Activated CD4-positive, CD25-positive, alpha-beta regulatory T cell treated with anti-CD3 and anti-CD28 coated beads, Interleukin-2, amount 50 U/mL, for 72 hours (primary cell): Measurements from ENCODE around the gene SLC39A11.
"Not testable (repeated sequence)": the region's sequence is repeated elsewhere in the genome, so short reads cannot be mapped to it uniquely, and the experiment has no call there.

ENCODE experiments used
- DNase-seq: peaks from one replicate; pipeline ENCODE4 v3.0.0; 2021

Gene SLC39A11

DNA sequence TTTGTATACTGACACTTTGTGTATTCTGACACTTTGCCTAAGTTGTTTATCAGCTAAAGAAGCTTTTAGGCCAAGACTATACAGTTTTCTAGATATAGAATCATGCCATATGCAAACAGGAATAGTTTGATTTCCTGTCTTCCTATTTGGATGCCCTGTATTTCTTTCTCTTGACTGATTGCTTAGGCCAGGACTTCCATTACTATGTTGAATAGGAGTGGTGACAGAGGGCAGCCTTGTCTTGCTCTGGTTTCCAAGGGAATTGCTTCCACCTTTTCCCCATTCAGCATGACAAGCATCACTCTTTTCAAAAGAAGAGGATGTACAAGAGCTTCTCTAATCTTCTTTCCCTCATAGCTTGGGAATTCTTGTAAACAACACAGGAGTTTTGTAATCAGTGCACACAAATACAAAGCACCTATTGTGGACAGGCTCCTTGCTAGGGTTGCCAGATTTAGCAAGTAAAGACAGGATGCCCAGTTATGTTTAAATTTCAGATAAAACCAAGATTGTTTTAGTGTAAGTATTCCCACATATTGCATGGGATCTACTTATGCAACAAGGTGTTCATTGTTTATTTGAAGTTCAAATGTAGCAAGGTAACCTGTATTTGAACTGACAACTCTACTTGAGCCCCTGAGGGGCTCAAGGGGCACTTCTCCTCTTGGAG, 233.5 kb downstream of the SLC39A11 start:
- no peak for DNase-seq

DNA sequence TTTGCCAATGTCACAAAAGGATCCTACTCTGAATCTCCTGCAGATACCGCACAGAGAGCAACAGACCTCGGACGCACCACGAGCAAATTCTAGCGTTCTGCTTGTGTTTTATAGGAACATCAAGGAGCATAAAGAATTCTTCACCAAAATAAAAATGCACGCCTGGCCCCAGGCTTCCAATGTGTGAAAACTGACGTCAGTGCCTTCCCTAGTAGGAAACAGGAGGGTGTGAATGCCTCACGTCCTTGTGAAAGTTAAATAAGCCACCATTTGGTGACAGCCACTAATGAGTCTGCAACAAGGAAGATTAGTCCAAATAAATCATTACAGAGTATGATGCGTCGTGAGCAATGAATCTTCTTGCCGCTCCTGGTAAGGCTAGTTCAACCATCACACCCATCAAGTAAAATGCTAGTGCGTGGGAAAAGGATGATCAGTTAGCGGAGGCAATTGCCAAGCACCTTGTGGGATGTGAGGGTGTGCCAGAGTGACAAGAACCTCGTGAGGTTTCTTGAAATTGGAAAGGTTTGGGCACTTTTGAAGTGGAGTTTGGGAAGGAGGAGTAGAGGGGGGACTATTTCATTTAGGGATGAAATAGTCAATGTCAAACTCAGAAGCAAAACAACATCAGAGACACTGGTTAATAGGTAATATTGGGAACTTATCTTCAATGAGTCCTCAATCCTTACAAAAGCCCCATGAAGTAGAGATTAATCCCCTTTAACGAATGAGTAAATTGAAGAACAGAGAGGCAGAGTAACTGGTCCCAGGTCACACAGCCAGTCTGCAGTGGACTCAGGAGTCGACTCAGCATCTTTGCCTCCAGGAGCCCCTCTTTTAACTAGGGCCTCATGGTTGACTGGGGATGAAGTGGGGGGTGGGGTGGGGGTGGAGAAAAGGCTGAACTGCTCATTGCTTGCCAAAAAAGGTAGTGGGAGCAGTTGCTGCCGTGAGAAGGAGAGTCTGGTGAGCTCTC, 238.8 kb downstream of the SLC39A11 start:
- no peak for DNase-seq

DNA sequence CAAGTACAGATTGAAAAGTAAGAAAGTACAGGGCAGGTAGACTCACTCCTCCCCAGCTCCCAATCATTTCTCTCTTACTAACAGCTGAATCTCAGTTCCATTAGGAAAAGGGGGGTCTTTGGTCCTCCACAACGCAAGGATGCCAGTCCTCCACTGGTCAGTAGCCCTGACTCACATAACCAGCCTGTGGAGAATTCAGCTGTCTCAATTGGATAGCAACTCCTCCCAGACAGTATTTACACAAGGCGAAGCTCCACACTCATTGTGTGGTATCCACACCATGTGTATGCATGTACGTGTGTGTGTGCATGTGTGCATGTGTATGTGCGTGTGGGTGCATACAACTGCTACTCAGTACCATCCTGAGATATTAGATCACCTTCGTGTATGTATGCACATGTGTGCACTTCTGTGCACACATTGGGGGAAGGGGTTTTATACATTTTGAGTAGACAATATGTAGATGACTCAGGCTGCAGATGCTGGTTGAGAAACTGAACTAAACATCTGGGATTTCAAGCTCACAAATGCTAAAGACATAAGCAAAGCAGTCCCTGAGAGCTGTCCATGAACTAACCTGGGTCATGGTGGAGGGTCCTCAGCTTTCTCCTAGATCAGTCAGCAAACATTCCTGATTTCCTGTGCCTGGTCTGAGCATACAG, 240.1 kb downstream of the SLC39A11 start:
- DNase-seq = no peak

DNA sequence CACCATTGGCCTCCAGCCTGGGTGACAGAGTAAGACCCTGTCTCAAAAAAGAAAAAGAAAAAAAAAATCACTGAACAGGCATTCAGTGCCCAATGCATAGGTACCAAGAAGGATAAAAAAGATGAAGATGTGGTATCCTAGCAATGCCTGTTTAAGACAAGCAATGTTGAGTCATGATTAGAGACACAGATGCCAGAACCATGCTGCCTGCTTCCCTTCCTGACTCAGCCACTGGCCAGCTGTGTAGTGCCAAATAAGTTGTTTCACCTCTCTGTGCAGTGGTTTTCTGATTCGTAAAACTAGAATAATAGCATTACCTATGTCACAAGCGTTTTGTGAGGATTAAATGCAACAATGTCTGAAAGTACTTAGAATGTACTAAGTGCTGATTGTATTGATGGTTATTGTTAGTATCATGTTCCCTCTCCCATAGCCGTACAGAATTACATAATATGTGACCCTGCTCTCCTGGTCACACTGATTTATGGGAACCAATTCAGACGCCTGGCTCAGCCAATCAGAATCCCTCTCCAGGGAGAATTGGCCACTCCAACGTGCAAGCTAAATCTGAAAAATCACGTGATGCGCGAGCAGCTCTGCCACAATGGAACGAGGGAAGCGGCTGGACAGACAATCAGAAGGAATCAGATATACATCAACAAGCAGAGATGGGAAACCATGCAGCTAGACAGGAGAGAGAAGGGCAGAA, 241.9 kb downstream of the SLC39A11 start:
- DNase-seq = no peak

DNA sequence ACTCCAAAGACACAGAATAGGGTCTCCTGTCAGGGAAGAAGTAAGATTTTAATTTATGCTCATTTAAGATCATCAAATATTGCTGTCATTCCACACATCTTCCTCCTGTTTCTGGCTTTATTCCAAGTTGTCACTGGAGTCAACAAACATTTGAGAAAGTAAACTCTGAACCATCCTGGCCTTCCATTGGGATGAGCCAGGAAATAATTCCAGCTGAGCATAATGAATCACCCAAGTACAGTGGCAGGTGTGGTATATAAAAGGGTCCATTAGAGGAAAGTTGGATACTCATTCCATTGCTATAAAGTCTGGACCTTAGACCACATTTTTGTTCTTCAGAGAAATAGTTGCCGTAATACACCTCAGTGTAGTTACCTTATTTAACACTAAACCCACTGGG, 246.1 kb downstream of the SLC39A11 start:
- no peak for DNase-seq

DNA sequence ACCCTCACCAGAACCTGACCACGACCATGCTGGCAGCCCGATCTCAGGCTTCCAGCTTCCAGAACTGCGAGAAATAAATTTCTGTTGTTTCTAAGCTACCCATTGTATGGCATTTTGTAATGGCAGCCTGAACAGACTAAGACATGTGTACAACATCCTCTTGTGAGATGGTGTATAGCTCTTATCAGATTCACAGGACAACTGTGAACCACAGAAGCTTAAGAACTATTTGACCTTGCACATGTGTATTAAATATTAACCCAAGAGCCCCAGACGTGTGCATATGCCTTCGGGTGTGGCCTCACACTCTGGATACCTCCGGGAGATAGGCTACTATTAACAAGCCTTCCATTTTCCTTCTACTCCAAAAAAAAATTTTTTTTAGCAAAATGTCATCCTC, 248.9 kb downstream of the SLC39A11 start:
- no peak for DNase-seq

DNA sequence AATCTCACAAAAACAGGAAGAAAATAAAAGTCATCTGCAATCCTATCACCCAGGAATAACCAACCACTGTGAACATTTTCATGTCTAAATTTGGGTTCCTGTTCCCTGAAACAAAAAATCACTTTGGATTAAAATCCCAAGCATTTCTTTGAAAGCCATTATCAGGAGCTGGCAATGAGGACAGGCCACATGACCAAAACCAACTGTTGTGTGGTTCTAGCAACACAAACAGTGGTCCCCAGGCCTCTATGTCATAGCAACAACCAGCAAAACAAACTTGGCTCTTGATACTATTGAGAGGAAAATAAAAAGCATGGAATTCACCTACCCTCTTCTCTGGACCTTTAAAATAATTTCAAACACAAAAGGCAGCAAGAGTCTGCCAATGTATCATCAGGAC, 252.5 kb downstream of the SLC39A11 start:
- no peak for DNase-seq

DNA sequence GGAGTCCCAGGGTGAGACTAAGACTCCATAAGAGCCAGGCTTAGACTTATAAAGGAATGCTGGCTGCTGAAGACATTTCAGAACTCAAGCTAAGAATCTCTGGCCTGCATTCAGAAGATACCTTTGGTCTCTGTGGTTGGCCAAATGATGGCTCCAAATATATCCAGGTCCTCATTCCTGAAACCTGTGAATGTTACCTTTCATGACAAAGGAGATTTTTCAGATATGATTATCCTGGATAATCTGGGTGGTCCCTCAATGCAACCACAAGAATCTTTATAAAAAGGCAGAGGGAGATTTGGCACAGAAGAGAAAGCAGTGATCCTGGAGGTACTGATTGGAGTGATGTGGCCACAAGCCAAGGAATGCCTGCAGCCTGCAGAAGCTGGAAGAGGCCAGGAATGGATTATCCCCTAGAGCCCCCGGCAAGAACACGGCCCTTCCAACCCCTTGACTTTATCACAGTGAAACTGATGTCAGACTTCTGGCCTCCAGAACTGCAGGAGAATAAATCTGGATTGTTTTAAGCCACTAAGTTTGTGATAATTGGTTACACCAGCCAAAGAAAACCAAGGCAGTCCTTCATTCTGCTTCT, 253.3 kb downstream of the SLC39A11 start:
- no peak for DNase-seq

DNA sequence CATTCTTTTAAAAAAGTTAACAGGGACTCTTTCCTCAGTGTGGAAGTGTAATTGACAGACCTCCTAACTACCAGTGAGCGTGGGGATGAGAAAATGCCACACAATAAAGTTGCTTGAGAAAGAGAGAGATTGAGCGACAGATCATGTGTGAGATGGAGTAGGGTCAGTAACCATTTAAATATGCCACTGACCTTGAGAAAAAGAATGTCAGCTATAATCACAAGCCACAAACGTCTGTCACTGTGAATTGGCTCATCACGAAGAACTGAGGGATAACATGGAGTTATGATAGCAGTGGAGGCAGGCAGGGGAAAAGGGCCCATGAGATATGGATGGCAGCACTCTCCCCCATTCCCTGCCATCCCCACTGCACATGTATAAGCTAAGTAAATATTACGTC, 253.9 kb downstream of the SLC39A11 start:
- no peak for DNase-seq

DNA sequence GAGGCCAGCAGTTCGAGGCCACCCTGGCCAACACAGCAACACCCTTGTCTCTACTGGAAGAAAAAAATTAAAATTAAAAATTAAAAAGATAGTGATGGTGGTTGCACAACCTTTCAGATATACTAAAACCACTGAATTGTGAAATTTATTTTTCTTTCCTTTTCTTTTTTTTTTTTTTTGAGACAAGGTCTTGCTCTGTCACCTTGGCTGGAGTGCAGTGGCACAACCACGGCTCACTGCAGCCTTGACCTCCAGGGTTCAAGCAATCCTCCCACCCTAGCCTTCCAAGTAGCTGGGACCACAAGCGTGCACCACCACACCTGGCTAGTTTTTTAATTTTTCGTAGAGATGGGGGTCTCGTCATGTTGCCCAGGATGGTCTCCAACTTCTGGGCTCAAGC, 254.4 kb downstream of the SLC39A11 start:
- DNase-seq = no peak

DNA sequence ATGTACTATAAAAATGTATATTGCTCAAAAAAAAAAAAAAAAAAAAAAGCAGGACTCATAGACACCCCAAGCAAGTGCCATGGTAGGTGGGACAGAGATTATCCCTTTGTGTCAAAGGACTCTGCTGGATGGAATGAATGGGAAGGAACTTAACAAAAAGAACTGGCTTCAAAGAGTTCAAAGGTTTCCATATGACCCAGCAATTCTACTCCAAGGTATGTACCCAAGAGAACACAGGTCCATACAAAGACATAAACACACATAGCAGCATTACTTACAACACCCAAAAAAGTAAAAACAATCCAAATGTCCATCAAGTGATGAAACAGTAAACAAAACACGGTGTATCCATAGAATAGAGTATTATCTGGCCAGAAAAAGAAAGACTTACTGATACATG, 255.2 kb downstream of the SLC39A11 start:
- no peak for DNase-seq

DNA sequence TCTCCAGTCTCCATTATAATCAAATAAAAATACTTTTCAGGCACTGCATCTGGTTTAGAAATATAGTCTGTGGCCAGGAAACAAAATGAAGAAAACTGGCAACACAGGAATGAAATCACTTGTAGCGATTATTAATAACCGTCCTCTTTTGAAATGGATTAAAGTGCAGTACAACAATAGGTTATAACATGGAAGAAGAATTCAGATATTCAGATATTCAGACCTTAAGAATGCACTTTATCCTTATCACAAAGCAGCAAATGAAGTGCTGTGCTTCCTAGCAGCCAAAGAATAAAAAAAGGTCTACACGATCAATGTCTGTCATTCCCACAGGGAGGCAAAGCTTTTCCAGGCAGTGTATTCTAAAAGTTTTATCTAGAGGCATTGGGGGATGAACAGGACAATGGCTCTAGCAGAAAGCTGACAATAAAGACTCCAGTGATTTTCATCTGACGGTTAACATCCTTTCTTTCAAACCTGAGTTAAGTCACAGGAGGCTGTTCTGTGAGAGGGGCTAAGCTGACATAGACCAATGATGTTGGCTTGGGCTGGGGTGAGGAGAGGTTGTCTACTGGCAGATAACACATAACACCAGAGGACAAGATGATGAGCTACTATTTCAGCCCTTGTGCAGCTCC, 259.2 kb downstream of the SLC39A11 start:
- no peak for DNase-seq

DNA sequence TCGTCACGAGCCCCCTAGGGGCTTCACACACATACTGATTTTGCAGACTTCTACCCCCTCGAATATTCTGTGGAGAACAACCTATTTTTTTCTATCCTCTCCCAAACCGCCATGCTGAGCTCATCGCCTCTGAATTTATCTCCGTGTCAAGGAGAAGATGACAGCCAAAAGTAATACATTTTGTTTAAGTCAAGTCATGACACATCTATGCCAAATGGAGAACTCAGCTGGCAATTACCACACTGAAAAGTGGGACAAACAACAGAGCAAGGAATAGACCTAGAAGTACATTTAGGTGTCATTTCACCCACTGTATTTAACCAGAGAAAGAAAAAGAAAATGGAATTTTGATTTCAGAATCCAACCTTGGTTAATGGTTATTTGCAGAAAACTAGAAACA, 260.2 kb downstream of the SLC39A11 start:
- no peak for DNase-seq

DNA sequence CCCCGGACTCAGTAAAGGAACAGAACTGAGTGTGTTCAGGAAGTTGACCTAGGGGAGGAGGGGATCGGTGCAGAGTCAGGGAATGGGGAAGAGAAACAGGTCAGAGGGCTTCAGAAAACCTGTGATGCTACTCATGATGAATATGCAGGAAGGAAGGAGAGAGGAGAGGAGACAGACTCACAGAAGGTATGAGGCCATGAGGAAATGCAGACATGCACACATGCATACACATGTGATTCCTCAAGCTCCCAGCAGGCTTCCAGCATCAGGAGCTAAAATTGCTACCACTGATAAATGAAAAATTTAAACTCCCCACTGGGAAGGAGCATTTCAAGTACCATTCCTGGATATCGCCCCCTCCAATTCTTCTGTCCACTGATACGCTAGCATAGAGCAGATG, 262.6 kb downstream of the SLC39A11 start:
- DNase-seq = no peak

DNA sequence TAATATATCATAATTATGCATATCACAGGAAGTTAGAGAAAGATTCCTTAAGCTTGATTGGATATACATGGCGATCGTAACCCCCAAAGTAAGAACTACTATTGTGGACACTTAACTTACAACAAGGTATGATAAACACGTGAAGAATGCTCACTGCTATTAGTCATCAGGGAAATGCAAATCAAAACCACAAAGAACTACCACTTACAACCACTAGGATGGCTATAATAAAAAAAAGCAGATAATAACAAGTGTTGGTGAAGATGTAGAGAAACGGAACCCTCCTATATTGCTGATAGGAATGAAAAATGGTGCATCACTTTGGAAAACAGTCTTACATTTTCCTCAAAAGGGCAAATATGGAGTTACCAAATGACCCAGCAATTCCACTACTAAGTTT, 265.9 kb downstream of the SLC39A11 start:
- DNase-seq = no peak

DNA sequence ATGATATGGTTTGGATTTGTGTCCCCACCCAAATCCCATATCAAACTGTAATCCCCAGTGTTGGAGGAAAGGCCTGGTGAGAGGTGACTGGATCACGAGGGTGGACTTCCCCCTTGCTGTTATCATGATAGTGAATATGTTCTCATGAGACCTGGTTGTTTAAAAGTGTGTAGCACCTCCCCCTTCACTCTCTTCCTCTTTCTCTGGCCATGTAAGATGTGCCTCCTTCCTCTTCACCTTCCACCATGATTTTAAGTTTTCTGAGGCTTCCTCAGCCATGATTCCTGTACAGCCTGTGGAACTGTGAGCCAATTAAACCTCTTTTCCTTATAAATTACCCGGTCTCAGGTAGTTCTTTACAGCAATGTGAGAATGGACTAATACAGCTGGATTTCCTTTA, 266.4 kb downstream of the SLC39A11 start:
- DNase-seq = not testable (repeated sequence)

DNA sequence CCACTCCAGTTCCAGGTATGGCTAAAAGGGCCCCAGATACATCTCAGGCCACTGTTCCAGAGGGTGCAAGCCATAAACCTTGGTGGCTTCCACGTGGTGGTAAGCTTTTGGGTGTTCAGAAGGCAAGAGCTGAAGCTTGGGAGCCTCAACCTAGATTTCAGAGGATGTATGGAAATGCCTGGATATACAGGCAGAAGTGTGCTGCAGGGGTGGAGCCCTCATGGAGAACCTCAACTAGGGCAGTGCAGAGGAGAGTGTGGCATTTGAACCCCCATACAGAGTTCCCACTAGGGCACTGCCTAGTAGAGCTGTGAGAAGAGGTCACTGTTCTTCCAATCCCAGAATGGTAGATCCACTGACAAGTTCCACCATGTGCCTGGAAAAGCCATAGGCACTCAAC, 267.3 kb downstream of the SLC39A11 start:
- no peak for DNase-seq

DNA sequence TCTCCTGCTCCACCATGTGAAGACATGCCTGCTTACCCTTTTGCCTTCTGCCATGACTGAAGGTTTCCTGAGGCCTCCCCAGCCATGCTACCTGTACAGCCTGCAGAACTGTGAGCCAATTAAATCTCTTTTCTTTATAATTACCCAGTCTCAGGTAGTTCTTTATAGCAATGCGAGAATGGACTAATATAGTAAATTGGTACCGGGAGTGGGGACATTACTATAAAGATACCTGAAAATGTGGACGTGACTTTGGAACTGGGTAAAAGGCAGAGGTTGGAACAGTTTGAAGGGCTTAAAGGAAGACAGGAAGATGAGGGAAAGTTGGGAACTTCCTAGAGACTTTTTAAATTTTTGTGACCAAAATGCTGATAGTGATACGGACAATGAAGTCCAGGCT, 268.2 kb downstream of the SLC39A11 start:
- DNase-seq = not testable (repeated sequence)

DNA sequence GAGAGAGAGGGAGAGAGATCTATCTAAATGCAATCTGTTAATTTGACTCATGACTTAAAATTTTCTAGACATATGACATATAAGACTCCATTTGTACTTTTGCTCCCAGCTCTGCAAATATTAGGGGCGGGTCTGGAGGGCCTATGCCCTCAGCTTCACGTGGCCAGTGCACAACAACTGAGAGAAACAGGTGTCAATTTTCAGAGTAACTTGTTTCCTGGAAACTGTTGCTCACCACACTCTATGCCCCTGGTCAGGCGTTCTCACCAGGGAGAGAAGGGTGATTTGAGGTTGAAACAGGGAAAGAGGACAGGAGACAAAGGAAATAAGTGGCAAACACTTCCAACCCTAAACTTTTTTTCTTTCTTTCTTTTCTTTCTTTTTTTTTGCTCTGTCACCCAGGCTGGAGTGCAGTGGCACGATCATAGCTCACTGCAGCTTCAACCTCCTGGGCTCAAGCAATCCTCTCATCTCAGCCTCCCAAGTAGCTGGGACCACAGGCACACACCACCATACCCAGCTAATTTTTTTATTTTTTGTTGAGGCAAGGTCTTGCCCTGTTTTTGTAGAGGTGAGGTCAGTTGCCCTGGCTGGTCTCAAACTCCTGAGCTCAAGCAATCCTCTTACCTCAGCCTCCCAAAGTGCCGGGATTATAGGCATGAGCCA, 270.0 kb downstream of the SLC39A11 start:
- no peak for DNase-seq

DNA sequence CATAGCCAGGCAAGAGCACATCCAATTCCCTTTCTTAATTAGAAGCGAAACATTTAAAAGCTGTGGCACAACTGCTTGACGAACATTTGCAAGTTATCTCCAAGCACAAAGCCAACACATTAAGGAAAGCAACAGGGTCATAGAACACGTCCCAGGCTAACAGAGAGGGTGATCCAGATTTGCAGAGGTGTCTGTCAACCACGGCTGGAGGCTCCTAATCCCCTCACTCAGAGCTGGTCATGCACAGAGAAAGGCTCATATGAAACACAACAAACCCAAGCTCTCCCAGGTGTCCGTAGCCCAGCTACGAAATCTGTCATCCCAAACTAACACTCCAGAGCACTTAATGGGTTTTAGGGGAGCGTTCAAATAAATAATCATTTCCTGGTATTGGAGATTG, 276.1 kb downstream of the SLC39A11 start:
- DNase-seq = no peak

DNA sequence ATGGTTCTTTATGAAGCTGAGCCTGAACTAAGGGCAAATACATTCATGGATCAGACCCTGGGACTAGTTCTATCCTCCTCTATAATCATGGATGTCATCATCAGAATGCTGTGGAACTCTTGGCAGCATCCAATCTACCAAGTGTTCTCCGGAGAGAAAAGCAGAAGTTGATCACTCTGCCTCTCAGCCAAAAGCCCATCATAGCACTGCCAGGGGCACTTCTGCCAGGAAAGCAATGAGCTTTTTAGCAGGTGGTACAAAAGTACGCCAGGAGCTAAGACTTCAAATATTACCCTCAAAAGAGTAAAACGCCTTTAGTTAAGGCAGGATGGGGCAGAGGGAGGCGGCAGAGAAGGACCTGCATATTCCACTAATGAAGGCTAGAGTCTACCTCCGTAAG, 279.0 kb downstream of the SLC39A11 start:
- DNase-seq = no peak

DNA sequence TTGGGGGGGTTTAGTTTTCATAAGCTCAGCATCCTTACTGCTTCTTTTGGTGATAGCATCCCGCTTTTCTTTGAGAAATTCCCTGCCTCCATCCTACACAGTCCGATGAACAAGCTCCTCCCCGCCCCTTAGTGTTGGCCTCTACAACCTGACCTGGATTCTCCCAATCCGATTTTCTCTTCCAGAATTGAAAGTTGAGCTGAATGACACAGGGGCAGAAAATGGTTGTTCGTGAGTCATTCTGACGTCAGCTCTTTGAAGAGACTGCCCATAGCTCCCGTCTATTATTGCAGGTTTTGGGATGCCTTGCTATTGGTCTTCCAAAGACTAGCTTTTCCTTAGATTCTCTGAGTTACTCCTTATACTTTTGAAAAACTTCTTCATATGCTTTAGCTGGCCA, 279.7 kb downstream of the SLC39A11 start:
- no peak for DNase-seq
